Stomach (tissue), 4 donors: ENCODE measurements around the gene SMC1B.

Source experiments
- POLR2A ChIP-seq, 4 donors: fragments of 450-650 bp; IDR thresholded peaks; one replicate each; pipeline ENCODE4 v1.6.1; 2016; ENCODE audit warnings: antibody characterized with exemption in 4 of 4, control low read depth in 2 of 4, mild to moderate bottlenecking in 1 of 4, moderate library complexity in 1 of 4
- TF ChIP-seq, protein P1 (sequence below), 7 experiments: fragments of 450-650 bp in 4 of 7; fragments of 200-600 bp in 3 of 7; sonication (generic) in 3 of 7; IDR thresholded peaks; one replicate each; pipeline ENCODE4 v1.5.1; 2016 to 2019; ENCODE audit warnings: antibody characterized with exemption in 7 of 7, control low read depth in 2 of 7, mild to moderate bottlenecking in 1 of 7

DNA sequence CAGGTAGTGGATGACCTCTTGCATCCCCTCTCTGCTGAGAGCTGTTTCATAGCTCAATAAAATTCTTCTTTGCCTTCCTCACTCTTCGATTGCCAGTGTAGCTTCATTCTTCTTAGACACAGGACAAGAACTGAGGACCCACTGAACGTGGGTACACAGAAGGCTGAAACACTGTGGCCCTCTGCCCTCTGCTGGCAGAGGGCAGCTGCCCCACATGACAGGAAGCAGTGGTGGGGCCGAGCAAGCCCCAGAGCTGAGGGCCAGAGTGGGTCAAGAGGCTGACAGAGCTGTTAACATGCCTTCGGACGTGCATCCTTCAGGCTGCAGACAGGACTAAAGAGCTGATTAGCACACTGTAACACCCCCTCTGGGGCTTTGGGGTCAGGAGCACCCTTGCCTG lies 15.6 kb downstream of the SMC1B start:
- no peak for TF ChIP-seq POLR2A (IDR thresholded peaks at IDR 0.05)
- TF ChIP-seq, protein P1, sequence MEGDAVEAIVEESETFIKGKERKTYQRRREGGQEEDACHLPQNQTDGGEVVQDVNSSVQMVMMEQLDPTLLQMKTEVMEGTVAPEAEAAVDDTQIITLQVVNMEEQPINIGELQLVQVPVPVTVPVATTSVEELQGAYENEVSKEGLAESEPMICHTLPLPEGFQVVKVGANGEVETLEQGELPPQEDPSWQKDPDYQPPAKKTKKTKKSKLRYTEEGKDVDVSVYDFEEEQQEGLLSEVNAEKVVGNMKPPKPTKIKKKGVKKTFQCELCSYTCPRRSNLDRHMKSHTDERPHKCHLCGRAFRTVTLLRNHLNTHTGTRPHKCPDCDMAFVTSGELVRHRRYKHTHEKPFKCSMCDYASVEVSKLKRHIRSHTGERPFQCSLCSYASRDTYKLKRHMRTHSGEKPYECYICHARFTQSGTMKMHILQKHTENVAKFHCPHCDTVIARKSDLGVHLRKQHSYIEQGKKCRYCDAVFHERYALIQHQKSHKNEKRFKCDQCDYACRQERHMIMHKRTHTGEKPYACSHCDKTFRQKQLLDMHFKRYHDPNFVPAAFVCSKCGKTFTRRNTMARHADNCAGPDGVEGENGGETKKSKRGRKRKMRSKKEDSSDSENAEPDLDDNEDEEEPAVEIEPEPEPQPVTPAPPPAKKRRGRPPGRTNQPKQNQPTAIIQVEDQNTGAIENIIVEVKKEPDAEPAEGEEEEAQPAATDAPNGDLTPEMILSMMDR (IDR thresholded peaks at IDR 0.05): no peak
